ENCODE results near the gene RNF14.
A peak's percentile ranks its signal among the peaks of the same experiment; 100 is the strongest.

Gene RNF14

DNA sequence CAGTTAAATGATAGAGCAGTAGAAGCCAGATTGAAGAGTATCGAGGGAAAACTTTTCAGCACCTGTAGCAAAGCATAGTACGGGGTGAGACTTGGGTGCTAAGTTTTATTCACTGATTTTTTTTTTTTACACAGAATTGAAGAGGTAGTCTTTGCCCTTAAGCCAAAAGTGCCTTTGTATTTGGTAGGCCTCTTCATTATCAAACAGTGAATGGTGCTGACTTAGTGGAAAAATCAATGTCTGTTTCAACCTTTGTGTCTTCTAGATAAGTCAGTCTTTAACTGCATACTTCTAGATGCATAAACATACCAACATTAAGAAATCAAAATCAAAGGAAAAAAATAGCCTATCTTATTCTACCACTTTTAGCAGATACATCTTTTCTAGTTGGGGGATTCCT lies 13.7 kb downstream of the RNF14 start:
- DNase-seq (ENCODE audit: low read depth in 2 of 2): no peak

DNA sequence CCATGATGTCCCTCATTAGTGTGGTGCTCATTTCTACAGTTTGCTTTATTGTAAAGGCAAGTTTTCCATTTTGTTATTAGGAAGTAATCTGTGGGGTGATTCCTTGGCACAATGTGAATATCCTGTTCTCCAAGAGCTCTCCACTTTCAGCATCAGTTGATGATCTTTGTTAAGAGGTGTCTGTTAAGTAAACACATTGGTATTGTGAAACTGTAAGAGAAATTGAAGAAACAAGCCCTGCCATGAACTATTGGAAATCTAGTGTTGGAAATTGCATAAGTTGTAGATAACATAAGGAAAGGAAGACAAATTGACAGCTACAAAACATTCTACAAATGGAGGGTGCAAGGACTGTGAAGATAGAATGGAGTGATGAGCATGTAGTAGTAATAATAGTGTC lies 17.2 kb downstream of the RNF14 start:
- no peak for DNase-seq (ENCODE audit: low read depth in 2 of 2)

GRCh38 chr5:141989720-141990119 lies 20.8 kb downstream of the RNF14 start:
- DNase-seq (ENCODE audit: low read depth in 2 of 2): no peak

- DNase-seq (ENCODE audit: low read depth in 2 of 2): peak in 1 of 2 donors; percentile 69
These were observed 23.6 kb downstream of the RNF14 start for GRCh38 chr5:141992349-141992963.

DNA sequence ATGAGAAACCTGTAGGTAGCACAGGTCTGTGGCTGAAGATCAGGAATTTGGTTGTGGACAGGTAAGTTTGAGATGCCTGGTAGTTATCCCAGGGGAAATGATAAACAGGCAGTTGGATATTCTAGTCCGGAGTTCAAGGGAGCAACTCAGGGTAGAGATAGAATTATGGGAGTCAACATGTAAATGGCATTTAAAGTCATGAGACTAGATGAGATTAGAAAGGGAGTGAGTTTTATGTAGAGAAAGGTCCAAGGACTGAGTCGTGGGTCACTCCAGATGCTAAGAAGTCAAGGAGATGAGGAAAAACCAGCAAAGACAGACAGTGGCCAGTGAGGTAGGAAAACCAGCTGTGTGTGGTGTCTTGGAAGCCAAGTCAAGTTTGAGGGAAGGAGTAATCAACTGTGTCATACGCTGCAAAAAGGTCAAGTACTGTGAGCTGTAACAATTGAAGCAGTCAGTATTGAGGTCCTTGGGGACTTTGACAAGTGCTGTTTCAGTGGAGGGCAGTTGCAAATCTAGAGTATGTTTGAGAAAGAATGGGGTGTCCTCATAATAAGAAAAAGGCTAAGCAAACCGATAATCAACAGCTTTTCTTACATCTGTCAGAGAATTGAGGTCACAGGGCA lies 25.7 kb downstream of the RNF14 start:
- no peak for DNase-seq (ENCODE audit: low read depth in 2 of 2)

GRCh38 chr5:141995656-141996055 lies 26.8 kb downstream of the RNF14 start:
- no peak for DNase-seq (ENCODE audit: low read depth in 2 of 2)

DNA sequence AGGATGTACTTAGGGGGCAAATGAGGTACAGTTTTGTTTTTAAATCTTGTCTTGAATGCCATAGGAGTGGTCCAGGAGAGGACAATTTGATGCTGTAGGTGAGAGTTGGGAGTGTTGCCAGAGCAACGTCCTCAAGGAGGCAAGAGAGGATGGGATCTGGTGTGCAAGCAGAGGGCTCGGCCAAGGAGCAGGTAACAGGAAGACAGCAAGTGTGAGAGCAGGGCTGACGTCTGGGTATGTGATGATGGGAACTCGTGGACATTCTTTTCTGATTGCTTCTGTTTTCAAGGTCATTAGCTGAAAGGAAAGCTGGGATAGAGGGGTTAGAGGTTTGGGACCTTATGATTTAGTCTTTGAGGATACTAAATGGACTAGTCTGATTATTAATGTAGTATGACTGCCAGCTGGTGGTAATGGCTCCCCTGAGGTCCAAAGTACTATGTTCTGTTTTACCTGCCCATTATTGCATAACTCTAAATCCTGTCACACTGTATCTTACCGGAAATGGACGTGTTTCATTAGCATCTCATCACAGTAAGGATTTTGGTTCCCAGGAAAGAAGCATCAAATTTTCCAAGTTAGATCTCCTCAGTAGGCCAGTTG lies 28.6 kb downstream of the RNF14 start:
- DNase-seq (ENCODE audit: low read depth in 2 of 2): no peak

DNA sequence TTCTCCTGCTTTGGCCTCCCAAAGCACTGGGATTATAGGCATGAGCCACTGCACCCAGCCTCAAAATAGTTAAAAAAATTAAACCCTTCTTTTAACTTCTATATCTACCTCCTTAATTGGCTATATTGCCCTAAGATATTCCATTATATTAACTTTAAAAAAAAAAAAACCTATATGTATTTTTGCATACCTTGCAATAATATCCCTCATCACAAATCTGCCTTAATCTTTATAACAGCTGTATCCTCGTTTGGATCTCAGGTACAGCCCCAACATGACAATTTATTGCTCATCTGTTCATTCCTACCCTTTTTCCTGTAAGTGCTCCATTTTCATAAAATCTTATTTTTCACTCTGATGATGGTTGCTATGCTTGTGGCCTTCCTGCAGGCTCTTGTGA lies 31.3 kb downstream of the RNF14 start:
- DNase-seq (ENCODE audit: low read depth in 2 of 2): no peak

DNA sequence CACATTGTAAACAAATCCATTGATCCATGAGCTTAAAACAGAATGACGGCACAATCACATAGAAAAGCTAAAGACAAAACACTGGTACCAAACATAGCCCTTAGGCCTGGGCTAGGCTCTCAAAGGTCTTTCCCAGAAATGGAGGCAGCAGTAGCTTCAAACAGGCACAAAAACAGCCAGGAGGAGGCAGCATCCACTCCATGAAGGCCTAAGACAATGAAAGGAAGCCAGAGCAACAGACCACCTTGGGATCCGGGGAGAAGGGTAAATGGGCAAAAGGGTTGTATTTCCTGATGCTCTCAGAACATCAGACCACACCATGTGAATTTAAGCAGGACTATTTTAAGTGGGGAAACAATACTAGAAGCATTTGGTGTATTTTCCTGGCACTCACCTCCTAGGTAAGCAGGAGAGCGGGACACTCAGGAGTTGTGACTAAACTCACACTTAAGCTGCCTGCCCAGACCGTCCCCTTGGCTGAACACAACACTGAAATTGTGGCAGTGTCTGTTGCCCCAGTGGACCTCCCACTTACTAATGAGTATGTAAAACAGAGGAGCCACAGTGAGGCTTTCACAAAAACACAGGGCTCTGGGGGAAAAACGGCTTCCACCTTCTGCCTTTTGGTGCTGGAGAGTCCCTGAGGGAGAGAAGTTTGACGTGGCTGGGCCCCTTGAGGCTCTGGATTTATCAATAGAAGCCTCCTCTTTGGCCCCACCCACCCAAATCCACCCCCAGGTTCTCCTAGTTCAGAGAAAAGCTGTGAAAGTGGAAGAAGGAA lies 32.0 kb downstream of the RNF14 start:
- DNase-seq (ENCODE audit: low read depth in 2 of 2): no peak

DNA sequence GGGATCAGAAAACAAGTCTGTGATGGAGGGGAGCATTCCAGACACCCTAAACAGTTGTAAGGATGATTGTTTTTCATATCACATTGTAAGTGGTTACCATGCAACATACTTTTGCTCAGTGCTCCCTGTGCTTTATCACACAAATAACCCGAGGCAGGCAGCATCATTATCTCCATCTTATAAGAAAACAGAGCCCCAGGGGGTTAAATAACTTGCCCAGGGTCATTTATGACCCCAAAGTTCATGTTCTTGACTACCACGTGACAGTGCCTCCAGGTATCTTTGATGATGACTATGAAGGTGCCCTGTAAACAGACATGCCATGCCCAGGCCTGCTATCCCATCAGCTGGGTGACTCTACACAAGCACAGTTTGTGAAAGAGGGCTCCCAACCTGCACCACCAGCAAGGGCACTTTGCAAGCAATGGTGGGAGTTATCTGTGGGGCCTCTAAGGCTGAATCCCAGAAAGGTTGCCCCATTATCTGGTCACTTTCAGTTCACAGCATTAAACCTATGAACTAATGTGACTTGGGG lies 34.4 kb downstream of the RNF14 start:
- no peak for DNase-seq (ENCODE audit: low read depth in 2 of 2)

- no peak for DNase-seq (ENCODE audit: low read depth in 2 of 2)
These were observed 37.7 kb downstream of the RNF14 start for GRCh38 chr5:142006363-142007236.

GRCh38 chr5:142007237-142007544 lies 38.3 kb downstream of the RNF14 start:
- DNase-seq (ENCODE audit: low read depth in 2 of 2): no peak

DNA sequence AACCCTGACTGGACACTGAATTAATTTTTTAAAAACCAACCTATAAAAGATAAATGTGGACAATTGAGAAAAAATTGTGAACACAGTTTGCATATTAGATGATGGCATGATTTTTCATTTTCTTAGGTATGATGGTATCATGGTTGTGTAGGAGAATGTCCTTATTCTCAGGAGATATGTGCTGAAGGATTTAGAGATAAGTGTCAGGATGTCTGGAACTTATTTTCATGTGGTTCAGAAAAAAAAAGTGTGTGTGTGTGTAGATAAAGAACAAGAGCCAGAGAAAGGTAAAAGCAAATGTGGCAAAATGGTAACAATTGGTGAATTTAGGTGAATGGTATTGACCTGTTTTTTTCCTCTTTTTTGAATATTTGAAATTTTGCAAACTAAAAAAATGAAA lies 39.9 kb downstream of the RNF14 start:
- no peak for DNase-seq (ENCODE audit: low read depth in 2 of 2)

DNA sequence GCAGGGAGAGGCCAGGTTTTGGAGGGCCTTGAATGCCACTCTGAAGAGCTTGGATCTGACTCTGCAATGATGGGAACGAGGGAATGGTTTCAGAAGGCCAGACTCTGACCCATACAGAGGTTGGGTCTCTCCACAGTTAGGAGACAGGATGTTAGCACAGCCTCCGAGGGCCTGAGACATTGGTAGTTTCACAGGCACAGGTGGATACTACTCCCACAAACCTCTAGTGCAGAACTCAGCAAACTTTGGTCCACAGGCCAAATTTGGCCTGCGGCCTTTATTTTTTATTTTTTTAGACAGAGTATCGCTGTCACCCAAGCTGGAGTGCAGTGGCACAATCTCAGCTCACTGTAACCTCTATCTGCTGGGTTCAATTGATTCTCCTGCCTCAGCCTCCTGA lies 41.0 kb downstream of the RNF14 start:
- no peak for DNase-seq (ENCODE audit: low read depth in 2 of 2)

DNA sequence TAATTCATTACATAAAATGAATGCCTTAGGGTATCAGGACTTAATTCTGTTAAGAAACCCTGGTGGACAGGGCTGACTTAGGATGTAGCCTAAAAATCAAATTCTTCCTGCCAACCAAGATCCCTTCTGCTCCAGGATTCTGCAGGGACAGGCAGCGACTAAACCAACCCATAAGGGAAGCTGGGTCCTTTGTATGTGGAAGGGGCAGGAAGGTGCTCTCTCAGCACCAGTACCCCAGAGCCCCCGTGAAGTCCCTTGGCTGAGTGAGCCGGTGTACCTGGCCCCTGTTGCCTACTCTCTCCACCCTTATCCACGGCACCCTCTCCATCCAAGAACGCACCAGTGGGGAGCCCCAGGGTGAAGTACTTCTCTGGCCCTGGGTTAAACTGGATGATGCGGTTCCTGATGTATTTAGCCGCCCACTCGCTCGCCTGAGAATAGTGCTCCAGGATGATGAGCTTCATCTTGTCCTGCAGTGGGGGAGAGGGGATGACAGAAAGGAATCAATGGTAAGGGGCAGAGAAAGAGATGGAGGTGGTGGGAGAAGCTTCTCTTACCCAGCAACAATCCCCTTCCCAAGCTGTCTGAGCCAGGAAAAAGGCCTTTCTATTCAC lies 42.8 kb downstream of the RNF14 start:
- no peak for DNase-seq (ENCODE audit: low read depth in 2 of 2)

DNA sequence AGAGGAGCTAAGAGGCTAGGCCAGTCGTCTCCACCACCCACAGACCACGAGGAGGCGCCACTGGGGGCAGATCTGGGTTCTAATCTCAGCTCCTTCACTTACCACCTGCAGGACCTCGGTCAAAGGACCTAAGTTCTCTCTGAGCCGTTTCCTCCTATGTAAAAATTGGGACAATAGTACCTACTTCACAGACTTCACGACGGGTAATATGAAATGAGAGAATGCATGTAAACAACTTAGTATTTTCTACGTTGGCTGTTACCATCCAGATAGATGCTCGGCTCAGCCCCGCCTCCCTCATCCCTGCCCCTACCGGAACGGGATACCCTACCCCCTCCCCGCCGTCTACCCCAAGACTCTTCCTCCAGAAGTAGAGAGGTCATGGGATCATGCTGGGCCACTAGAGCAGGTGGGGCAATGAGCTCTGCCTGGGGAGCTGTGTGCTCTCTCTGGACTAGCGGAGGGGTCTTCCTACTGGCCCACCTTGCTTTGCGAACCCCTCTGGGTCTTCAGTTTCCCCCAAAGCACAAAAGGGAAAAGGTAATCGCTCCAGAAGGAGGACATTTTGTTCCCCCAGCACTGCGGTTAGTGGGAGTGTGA lies 43.4 kb downstream of the RNF14 start:
- peak; percentile 25 to 35 for DNase-seq (ENCODE audit: low read depth in 2 of 2)

DNA sequence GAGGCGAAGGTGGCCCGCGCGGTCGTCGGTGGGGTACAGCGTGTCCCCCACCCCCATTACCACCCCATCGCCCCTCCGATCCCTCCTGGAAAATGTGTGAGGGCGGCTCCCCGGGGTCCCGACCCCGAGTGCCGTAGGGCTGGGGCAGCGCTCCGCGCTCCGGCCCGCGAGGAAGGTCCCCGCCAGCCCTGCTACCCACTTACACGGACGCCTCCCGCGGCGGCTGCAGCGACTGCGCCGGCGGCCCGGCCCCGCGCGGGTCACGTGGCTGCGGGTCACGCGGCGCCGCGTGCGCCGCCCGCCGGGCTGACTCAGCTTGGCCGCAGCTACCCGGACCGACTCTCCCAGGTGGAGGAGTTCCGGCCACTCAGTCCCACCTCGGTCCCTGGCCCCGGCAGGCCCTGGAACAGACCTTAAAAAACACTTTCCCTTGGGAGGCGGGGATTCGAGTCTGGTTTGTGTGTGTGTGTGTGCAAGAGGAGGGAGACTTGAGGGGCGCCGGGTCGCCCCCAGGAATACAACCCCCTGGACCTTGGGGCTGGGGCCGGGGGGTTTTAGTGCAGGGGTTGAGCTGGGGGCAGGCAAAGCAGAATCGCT lies 44.0 kb downstream of the RNF14 start, which contains the start of gene GNPDA1:
GNPDA1 (minus strand) TSS at position 236 of the 597 bp plus-strand sequence. CDS start 992 bp downstream, outside the sequence.
- DNase-seq (ENCODE audit: low read depth in 2 of 2): peak; percentile 36 to 59

- DNase-seq (ENCODE audit: low read depth in 2 of 2): no peak
These were observed 45.0 kb downstream of the RNF14 start for GRCh38 chr5:142013734-142014521.

DNA sequence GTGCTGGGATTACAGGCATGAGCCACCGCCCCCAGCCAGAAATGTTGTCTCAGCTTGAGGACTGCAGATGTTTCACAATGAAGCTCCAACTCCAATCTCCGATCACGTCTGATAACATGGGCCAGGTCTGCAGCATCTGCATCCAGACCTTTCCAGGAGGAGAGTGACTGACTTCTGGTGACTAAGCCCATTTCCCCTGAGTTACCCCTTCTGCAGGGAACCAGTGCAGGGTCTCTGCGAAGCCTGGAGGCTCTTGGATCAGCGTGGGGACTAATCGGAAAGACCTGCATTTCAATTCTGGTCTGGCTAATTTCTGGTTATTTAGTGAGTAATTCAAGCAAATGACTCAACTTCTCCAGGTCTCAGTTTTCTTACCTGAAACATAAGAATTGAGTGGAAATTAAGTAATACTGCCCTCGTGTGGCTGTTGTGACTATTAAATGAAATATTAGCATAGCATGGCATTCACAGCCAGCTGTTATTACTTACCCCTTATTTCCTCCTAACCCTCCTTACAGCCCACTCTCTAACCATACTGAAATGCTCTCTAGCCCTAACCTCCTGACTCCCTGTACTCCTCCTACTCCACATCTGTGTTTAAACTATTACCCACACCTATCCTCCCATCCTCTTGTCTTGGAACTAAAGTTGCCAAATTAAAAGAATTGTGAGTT lies 46.1 kb downstream of the RNF14 start:
- peak in 1 of 2 donors; percentile 21 for DNase-seq (ENCODE audit: low read depth in 2 of 2)
